GM23338 (cell line): ENCODE measurements around the gene OTUB2. TPM values are rescaled to one million over a fixed set of nuclear protein-coding genes. Genes with fewer than 3 reads are reported as not detected.

Source experiments
- ATAC-seq: fragments of 200-7000 bp; cut with Tn5 transposase; 3 replicates; pipeline ENCODE4 v1.9.1; 2020
- DNase-seq: peaks from one replicate; pipeline ENCODE4 v3.0.0-alpha.2; 2015; ENCODE audit warnings: low spot score
- H2AFZ ChIP-seq: fragments of 200-600 bp; sonication (generic); 2 replicates; pipeline ENCODE4 v1.8.0; 2016; ENCODE audit warnings: antibody characterized with exemption, mild to moderate bottlenecking, moderate library complexity
- H3F3A ChIP-seq: fragments of 200-600 bp; sonication (generic); replicated peaks from 2 replicates; pipeline ENCODE4 v1.8.0; 2017; ENCODE audit warnings: antibody characterized with exemption, mixed run types, low read depth
- H3K27ac ChIP-seq: fragments of 200-600 bp; sonication (generic); 2 replicates; pipeline ENCODE4 v1.6.1; 2016; ENCODE audit warnings: low read depth
- H3K27me3 ChIP-seq: fragments of 200-600 bp; sonication (generic); 2 replicates; pipeline ENCODE4 v1.8.0; 2016; ENCODE audit warnings: mild to moderate bottlenecking, mixed run types, moderate library complexity; ENCODE audit not compliant: insufficient read depth
- H3K36me3 ChIP-seq: fragments of 200-600 bp; sonication (generic); 2 replicates; pipeline ENCODE4 v1.8.0; 2016; ENCODE audit warnings: mild to moderate bottlenecking; ENCODE audit not compliant: insufficient read depth
- H3K4me1 ChIP-seq: fragments of 200-600 bp; sonication (generic); 2 replicates; pipeline ENCODE4 v1.8.0; 2016; ENCODE audit warnings: mild to moderate bottlenecking, moderate library complexity; ENCODE audit not compliant: insufficient read depth
- H3K4me2 ChIP-seq: fragments of 200-600 bp; sonication (generic); 2 replicates; pipeline ENCODE4 v1.7.1; 2017; ENCODE audit warnings: mixed run types
- H3K4me3 ChIP-seq: fragments of 200-600 bp; sonication (generic); 2 replicates; pipeline ENCODE4 v1.6.1; 2016; ENCODE audit warnings: mixed run types
- H3K79me2 ChIP-seq: fragments of 200-600 bp; sonication (generic); replicated peaks from 2 replicates; pipeline ENCODE4 v1.8.0; 2017; ENCODE audit warnings: mild to moderate bottlenecking; ENCODE audit not compliant: insufficient read depth
- H3K9me2 ChIP-seq: fragments of 200-600 bp; sonication (generic); 2 replicates; pipeline ENCODE4 v1.8.0; 2017; ENCODE audit not compliant: insufficient read depth
- H4K20me1 ChIP-seq: fragments of 200-600 bp; sonication (generic); replicated peaks from 2 replicates; pipeline ENCODE4 v1.8.0; 2017; ENCODE audit warnings: mild to moderate bottlenecking; ENCODE audit not compliant: insufficient read depth
- H3K27ac Mint-ChIP-seq: 2 replicates; pipeline ENCODE4 v1.8.0; 2020; ENCODE audit warnings: inconsistent platforms, mild to moderate bottlenecking, moderate library complexity, mixed read lengths
- H3K27me3 Mint-ChIP-seq: 3 replicates; pipeline ENCODE4 v1.8.0; 2022; ENCODE audit warnings: low read depth, mild to moderate bottlenecking, moderate library complexity, mixed read lengths, inconsistent platforms; ENCODE audit not compliant: insufficient read depth, poor library complexity
- H3K36me3 Mint-ChIP-seq: 3 replicates; pipeline ENCODE4 v1.8.0; 2021; ENCODE audit warnings: low read depth, mild to moderate bottlenecking, inconsistent platforms, moderate library complexity, mixed read lengths
- H3K4me1 Mint-ChIP-seq: 3 replicates; pipeline ENCODE4 v1.8.0; 2020; ENCODE audit warnings: mild to moderate bottlenecking, inconsistent platforms, mixed read lengths
- H3K4me3 Mint-ChIP-seq: 3 replicates; pipeline ENCODE4 v1.8.0; 2021; ENCODE audit warnings: moderate library complexity, mild to moderate bottlenecking, inconsistent platforms, mixed read lengths
- H3K9me3 Mint-ChIP-seq: 3 replicates; pipeline ENCODE4 v1.8.0; 2020; ENCODE audit warnings: moderate library complexity, mild to moderate bottlenecking, inconsistent platforms, mixed read lengths
- CREB1 ChIP-seq: fragments of 250-450 bp; sonication (Bioruptor Pico); IDR thresholded peaks from 2 replicates; pipeline ENCODE4 v1.5.0; 2020; ENCODE audit warnings: low read depth, mild to moderate bottlenecking, moderate library complexity
- EZH2 ChIP-seq: fragments of 200-600 bp; sonication (generic); IDR thresholded peaks from one replicate; pipeline ENCODE4 v1.8.0; 2017; ENCODE audit warnings: antibody characterized with exemption, mild to moderate bottlenecking, low read depth; ENCODE audit not compliant: unreplicated experiment
- EZH2phosphoT487 ChIP-seq: fragments of 200-600 bp; sonication (generic); IDR thresholded peaks from one replicate; pipeline ENCODE4 v1.8.1; 2018; ENCODE audit warnings: antibody characterized with exemption; ENCODE audit not compliant: unreplicated experiment
- JUNB ChIP-seq: IDR thresholded peaks from one replicate; pipeline ENCODE4 v1.6.1; 2016; ENCODE audit warnings: antibody characterized with exemption; ENCODE audit not compliant: unreplicated experiment
- NANOG ChIP-seq: IDR thresholded peaks from 2 replicates; pipeline ENCODE4 v1.6.1; 2016; ENCODE audit warnings: antibody characterized with exemption, borderline replicate concordance
- POLR2AphosphoS5 ChIP-seq: IDR thresholded peaks from 2 replicates; pipeline ENCODE4 v1.6.1; 2016; ENCODE audit warnings: antibody characterized with exemption, low read depth
- STAT1 ChIP-seq: IDR thresholded peaks from one replicate; pipeline ENCODE4 v1.6.1; 2016; ENCODE audit warnings: antibody characterized with exemption; ENCODE audit not compliant: unreplicated experiment
- ZNF114 ChIP-seq: fragments of 250-450 bp; sonication (Bioruptor Pico); IDR thresholded peaks from 2 replicates; pipeline ENCODE4 v1.5.0; 2020; ENCODE audit warnings: mild to moderate bottlenecking, moderate library complexity
- ZNF331 ChIP-seq: fragments of 250-450 bp; sonication (Bioruptor Pico); IDR thresholded peaks from 2 replicates; pipeline ENCODE4 v1.5.0; 2020; ENCODE audit warnings: low read depth, mild to moderate bottlenecking, moderate library complexity
- polyA plus RNA-seq: library from polyadenylated mRNA; unstranded; fragments of >200 nt; fragmentation: Nextera tagmentation; extraction: Ambion mirVana; gene quantifications from 2 replicates; pipeline ENCODE4 v1.2.1, GENCODE V29; 2016
- total RNA-seq: library from RNA; depleted of rRNA; stranded (reverse); fragments of >200 nt; shearing (Covaris generic); gene quantifications from 2 replicates; pipeline ENCODE4 v1.2.3, GENCODE V29; 2014
- TF ChIP-seq, protein P1 (sequence below): IDR thresholded peaks from 2 replicates; pipeline ENCODE4 v1.6.1; 2016; ENCODE audit warnings: antibody characterized with exemption
- TF ChIP-seq, protein P2 (sequence below): IDR thresholded peaks from one replicate; pipeline ENCODE4 v1.6.1; 2018; ENCODE audit warnings: antibody characterized with exemption; ENCODE audit not compliant: unreplicated experiment
- TF ChIP-seq, protein P3 (sequence below), 2 experiments: fragments of 200-600 bp in 1 of 2; sonication (generic) in 1 of 2; conservative IDR thresholded peaks; 2 replicates each; pipeline versions ENCODE4 v1.5.1 to v1.6.1; 2016 to 2017; ENCODE audit warnings: antibody characterized with exemption in 2 of 2, low read depth in 2 of 2, mild to moderate bottlenecking in 2 of 2, moderate library complexity in 1 of 2

Gene OTUB2
- total and polyA plus RNA-seq, 2 experiments from 2014 or later = 2.1 to 4.1 TPM

DNA sequence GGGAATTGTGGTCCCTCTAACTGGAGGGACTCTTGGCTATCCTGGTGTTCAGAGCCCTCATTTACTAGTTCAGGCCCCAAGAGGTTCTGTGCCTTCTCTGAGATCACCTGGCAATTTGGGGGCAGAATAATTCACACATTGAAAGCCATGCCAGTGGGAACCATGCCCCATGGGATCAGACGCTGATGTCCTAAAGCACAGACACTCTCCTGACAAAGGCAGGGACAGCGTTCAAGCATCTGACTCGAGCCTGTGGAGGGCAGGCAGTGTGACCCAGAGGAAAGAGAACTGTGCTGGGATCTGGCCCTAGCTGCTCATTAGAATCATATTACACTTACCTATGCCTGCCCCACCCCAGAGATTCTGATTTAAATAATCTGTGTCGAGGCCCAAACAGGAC is 47.4 kb upstream of the OTUB2 start:
- H3K27ac ChIP-seq = no peak overlapping the region
- Mint-ChIP-seq H3K27me3 (peaks cover 12% of the 10 kb centered on the region), H3K27ac (no peak overlapping the region), H3K36me3 (no peaks in the 10 kb centered on the region), H3K9me3 (no peaks in the 10 kb centered on the region), H3K4me3 (no peak overlapping the region), H3K4me1 (peaks cover 12% of the 10 kb centered on the region)
- ATAC-seq = no peak
- DNase-seq = no peak
- H4K20me1 ChIP-seq = no peaks in the 10 kb centered on the region
- TF ChIP-seq ZNF114 (CRISPR knock-in tag) (no peak), ZNF331 (CRISPR knock-in tag) (no peak), JUNB (no peak), EZH2phosphoT487 (no peak), POLR2AphosphoS5 (no peak), NANOG (no peak), CREB1 (CRISPR knock-in tag) (no peak), STAT1 (no peak), EZH2 (no peak)
- TF ChIP-seq, protein P1, sequence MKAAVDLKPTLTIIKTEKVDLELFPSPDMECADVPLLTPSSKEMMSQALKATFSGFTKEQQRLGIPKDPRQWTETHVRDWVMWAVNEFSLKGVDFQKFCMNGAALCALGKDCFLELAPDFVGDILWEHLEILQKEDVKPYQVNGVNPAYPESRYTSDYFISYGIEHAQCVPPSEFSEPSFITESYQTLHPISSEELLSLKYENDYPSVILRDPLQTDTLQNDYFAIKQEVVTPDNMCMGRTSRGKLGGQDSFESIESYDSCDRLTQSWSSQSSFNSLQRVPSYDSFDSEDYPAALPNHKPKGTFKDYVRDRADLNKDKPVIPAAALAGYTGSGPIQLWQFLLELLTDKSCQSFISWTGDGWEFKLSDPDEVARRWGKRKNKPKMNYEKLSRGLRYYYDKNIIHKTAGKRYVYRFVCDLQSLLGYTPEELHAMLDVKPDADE = no peak
- TF ChIP-seq, protein P2, sequence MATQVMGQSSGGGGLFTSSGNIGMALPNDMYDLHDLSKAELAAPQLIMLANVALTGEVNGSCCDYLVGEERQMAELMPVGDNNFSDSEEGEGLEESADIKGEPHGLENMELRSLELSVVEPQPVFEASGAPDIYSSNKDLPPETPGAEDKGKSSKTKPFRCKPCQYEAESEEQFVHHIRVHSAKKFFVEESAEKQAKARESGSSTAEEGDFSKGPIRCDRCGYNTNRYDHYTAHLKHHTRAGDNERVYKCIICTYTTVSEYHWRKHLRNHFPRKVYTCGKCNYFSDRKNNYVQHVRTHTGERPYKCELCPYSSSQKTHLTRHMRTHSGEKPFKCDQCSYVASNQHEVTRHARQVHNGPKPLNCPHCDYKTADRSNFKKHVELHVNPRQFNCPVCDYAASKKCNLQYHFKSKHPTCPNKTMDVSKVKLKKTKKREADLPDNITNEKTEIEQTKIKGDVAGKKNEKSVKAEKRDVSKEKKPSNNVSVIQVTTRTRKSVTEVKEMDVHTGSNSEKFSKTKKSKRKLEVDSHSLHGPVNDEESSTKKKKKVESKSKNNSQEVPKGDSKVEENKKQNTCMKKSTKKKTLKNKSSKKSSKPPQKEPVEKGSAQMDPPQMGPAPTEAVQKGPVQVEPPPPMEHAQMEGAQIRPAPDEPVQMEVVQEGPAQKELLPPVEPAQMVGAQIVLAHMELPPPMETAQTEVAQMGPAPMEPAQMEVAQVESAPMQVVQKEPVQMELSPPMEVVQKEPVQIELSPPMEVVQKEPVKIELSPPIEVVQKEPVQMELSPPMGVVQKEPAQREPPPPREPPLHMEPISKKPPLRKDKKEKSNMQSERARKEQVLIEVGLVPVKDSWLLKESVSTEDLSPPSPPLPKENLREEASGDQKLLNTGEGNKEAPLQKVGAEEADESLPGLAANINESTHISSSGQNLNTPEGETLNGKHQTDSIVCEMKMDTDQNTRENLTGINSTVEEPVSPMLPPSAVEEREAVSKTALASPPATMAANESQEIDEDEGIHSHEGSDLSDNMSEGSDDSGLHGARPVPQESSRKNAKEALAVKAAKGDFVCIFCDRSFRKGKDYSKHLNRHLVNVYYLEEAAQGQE = no peak
- TF ChIP-seq, protein P3, sequence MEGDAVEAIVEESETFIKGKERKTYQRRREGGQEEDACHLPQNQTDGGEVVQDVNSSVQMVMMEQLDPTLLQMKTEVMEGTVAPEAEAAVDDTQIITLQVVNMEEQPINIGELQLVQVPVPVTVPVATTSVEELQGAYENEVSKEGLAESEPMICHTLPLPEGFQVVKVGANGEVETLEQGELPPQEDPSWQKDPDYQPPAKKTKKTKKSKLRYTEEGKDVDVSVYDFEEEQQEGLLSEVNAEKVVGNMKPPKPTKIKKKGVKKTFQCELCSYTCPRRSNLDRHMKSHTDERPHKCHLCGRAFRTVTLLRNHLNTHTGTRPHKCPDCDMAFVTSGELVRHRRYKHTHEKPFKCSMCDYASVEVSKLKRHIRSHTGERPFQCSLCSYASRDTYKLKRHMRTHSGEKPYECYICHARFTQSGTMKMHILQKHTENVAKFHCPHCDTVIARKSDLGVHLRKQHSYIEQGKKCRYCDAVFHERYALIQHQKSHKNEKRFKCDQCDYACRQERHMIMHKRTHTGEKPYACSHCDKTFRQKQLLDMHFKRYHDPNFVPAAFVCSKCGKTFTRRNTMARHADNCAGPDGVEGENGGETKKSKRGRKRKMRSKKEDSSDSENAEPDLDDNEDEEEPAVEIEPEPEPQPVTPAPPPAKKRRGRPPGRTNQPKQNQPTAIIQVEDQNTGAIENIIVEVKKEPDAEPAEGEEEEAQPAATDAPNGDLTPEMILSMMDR (conservative IDR thresholded peaks at IDR 0.05; ENCODE audit: low read depth in 2 of 2) = no peak
- no peak overlapping the region for H3K4me2 ChIP-seq
- no peaks in the 10 kb centered on the region for H3K27me3 ChIP-seq
- H3K36me3 ChIP-seq = no peaks in the 10 kb centered on the region
- no peaks in the 10 kb centered on the region for H3K79me2 ChIP-seq
- H3K9me2 ChIP-seq = no peaks in the 10 kb centered on the region
- no peaks in the 10 kb centered on the region; the same call in 1 of the 2 replicates for H3K4me1 ChIP-seq
- H2AFZ ChIP-seq = no peak overlapping the region
- H3K4me3 ChIP-seq = no peak overlapping the region
- H3F3A ChIP-seq = no peaks in the 10 kb centered on the region
